ENCODE results near the gene PLXND1.

Gene PLXND1

DNA sequence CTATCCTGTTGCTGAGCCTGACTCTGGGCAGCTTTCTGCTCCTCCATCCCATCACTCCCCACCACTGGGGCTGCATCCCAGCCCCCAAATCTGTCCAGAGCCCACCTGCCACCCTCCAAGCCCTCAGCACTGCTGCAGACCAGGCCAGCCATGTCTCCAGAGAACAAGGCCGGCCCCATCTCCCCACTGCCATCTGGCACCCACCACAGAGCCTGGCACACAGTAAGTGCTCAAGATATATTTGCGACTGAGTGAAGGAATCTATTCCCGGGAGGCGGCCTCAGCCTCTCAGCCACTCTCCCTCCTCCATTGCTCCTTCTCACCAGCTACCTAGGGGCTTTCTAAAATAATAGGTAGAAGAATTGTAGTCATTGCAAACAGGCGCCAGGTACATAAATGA lies 4.8 kb downstream of the PLXND1 start:
- no peak for DNase-seq (ENCODE audit: low read depth)

DNA sequence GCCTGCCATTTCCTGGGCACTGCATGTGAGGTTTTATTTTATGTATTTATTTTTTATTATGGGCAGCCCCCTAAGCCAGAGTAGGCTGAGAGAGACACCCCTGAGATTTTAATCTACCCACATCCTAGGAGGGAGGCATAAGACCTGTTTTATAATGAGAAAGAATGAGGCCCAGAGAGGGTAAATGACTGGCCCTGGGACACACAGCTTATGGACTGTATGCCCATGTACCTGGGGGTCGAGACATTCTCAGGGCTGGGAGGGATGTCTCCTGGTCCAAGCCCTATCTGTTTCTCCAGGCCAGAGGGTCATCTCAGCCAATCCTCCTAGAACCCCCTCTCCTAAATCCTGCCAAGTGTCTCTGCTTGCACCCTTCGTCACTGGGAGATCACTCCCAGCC lies 6.1 kb downstream of the PLXND1 start:
- DNase-seq (ENCODE audit: low read depth): no peak

DNA sequence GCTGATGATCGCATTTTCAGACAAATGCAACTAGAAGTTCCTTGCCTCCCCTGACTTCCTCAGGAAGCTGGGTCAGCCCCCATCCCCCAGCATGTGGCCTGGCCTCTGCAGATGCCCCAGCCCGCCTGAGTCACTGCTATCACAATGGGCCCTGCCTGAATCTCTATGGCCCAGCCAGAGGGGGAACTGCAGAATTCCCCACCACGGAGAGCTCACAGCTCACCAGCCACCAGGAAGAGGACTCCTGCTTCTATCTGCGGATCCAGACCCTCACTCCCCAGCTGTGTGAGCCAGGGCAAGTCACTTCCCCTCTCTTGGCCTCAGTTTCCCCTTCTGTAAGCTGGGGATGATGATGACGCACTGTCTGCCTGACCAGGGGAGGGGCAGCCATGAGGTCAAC lies 6.9 kb downstream of the PLXND1 start:
- no peak for DNase-seq (ENCODE audit: low read depth)

DNA sequence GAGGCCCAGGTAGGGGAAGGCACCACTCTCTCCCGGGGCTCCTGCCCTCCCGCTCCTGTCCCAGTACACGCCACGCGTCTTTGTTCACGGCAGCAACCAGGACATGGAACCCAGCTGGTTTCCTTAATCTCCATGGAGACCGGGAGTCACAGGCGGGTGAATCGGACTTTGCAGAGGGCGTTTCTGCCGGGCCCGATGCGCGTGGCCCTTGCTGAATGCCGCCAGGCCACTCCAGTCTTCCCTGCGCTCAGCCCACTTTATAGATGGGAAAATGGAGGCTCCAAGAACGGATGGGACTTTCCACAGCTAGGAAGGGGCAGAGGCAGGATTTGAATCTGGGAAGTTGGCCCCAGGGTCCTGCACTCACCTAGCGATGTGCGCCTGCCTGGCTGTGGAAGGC lies 7.4 kb downstream of the PLXND1 start:
- no peak for DNase-seq (ENCODE audit: low read depth)

DNA sequence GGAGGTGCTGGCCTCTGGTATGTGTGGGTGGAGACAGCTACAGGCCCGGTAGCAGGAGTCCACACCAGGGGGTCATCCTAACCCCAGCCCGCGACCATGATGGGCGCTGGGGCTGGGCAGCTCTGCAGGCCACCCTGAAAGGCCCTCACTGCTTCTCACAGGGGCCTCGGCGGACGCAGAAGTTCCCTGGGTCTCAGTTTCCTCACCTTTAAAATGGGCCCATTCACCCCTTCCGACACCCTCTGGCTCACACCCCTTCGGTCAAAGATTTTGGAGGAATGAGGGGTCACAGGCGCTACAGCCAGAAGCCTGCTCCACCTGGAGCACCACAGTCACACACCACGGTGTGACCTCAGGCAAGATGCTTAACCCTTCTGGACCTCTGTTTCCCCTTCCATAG lies 8.0 kb downstream of the PLXND1 start:
- no peak for DNase-seq (ENCODE audit: low read depth)

DNA sequence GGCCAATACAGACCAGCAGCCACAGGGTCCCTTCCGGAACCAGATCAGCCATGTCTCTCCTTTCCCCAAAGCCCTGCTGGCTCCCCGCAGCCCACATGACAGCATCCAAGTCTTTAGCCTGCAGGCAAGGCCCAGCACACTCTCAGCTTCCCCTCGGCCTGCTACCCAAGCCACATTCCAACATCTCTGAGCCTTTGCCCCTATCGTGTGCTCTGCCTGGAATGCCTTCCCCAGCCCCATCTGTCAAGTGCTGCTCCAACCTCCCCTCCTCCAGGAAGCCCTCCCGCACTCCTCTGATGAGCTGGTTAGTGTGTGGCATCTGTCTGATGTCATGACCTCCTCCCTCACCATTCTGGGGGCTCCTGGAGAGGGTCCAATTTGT lies 8.5 kb downstream of the PLXND1 start:
- DNase-seq (ENCODE audit: low read depth): no peak

DNA sequence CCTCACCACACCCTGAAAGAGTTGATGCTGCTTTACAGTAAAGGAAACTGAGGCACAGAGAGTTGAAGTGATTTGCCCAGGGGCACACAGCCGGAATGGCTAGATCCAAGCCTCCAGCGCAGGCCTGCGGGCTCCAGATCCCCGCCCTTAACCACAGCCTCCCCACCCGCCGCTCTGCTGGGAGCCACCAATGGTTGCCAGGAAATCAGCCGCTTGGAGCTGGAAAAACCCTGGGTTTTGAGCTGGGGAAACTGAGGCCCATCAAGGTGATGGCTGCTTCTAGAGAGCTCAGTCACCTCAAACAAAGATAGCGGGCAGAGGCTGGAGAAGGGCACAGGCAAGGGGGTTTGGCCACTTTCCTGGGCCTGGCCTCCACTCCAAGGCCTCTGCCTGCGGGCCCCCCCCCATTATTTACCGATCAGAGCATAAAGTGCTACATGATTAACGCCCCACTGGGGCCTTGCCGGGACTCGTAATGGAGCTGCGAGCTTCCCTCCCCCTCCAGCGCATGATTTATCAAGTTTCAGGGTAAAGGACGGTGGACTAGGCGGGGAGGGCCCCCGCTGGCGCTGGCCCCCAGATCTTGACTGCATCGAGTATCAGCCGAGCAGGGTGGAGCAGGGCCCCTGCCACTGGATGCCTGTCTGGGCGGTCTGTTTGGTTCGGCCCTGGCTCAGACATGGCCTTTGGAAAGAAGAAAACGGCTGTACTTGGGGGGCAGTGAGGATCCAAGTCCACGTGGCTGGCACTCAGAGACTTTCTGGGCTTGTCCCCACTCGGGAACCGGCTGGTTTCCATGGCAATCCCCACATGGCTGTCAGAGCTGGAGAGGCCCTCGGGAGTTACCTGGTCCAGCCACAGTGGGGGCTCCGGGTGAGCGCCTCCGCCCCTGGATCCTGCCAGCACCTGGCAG lies 9.1 kb downstream of the PLXND1 start:
- no peak for DNase-seq (ENCODE audit: low read depth)

DNA sequence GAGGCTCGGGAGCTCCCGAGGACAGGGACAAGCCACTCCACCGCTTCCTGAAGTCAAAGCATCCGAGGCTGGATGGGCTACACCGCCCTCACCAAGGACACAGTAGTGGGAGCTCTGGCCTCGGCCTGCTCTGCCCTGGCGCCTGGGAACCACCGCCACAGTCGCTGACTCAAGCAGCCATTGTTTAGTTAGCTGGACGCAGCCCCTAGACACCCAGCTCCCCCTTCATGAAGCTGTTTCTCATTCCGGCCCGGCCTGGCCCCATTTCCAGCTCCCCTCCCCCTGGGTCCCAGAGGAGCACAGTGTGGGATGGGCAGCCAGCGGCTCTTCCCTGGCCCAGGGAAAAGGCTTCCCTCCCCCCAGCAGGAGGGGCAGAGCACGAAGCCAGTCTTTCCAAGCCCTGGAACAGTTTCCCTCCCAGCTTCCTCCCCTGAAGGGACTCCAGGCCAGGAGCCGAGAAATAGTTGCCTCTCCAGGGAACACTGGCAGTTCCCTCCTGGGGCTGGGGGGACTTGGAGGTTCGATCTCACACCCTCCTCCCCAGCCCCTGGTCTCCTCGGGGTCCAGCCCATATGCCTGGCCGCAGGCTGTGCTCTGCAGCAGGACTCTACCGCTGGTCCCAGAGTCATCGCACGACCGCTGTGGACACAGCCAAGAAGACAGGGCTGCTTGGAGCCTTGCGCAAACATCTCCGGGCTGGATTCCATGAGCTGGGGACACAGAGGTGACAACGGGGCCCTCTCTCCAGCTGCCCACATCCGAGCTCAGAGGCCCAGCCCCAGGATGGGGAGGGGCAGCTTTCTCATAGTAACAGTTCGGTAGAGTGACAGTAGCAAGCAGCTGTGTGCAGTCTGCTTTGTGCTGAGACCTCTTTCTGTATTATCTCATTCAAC lies 10.0 kb downstream of the PLXND1 start:
- no peak for DNase-seq (ENCODE audit: low read depth)

DNA sequence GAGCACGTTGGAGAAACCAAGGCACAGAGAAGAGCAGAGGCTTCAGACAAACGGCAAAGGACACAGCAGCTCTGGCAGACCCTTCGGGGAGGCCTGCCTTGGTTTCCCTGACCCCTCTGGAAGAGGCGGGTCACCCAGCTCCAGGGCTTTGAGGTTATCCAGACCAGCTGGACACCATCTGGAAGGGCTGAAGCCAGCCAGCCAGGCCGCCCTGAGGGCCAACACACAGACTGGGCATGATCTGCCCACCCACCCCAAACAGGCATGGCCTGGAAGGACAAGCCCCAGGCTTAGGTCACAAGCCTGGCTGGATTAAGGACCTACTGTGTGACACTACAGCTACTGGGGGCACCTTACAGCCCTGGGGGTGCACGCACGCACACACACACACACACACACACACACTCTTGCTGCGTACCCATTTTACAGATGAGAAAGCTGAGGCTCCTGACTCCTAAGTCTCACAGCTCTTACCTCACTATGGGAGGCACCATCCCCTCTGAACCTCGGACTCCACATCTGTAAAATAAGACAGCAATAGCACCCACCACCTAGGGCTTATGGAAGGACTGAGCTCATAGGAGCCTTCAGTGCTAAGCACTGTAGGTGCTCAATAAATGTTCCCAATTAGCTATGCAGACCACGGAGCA lies 10.8 kb downstream of the PLXND1 start:
- no peak for DNase-seq (ENCODE audit: low read depth)

DNA sequence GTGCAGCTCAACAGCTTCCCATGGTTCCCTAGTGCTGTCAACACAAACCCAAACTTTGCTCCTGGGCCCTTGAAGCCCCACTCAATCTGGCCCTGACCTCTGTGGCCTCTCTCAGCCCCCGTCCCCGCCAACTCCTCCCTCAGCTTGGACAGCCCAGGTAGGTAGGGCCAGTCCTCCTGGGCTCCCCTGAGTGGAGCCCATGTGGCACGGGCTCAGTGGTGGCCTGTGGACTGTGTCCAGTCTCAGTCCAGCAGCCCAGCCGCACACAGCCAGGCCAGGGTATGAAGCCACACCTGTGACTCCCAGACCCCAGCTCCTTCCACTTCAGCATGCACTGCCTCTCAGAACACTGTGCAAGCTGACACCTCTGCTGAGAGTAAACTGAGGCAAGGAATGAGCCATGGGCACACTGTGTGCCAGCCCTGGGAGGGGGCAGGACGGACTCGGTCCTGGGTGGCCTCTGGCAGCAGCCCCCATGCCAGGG lies 11.5 kb downstream of the PLXND1 start:
- DNase-seq (ENCODE audit: low read depth): no peak

DNA sequence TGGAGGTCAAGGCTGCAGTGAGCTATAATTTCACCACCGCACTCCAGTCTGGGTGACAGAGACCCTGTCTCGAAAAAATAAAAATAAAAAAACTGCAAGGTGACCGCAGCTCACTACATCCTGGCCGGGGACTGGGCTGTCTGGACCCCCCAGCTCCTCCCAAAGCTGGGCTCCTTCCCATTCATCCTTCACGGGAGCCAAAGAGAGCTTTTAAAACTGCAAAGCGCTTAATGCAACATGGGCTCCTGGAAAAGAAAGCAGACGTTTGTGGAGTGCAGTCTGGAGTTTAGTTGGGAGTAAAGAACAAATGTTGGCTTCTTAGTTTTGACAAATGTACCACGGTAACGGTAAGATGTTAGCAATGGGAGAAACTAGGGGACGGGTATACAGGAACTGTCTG lies 12.1 kb downstream of the PLXND1 start:
- no peak for DNase-seq (ENCODE audit: low read depth)

DNA sequence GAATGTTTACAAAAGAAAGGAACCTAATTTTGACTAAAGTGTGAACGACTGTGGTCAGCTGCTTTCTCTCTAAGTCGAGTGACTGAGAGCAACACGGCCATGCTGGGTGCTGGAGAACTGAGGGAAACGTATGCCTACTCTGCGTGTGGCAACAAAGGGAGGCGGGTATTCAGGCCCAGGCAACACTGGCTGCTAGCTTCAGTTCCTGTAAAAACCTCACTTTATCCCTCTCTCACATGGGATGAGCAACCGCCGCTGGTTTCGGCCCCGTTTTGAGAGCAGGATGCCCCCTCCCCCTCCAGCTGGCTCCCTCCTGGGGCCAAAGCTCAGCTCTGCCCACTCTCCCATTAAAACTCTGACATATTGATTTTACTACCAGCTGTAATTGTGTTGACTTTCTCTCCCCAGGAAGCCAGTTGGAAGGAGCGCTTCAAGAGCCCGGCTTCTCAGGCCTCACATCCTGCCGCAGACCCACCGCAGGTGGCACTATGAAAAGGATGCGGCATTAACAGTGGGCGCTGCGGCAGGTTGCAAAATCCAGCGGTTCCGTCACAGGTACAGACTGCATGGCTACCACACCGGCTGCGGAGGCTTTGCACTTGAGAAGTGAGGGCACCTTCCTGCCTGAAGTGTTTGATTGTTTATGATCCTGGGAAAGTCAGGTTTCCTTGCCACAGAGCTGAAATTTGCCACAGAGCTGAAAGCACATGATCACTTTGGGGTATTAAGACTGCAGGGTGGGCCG lies 12.7 kb downstream of the PLXND1 start:
- DNase-seq (ENCODE audit: low read depth): peak; percentile 22

DNA sequence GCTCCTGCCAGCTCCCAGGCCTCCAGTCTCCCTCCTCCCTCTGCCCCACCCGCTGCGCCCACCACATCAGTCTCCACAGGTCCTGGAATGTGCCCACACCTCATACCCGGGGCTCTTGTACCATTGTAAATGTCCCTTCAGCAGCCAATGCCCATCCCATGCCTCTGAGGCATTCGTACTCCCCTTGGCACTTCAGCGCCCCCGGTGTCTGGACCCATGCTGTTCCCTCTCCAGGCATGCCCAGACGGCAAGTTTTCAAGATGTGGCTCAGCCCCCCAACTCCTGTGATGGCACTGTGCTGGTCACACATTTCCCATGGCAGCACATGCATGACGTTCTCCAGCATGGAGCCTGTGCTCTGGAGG lies 13.3 kb downstream of the PLXND1 start:
- no peak for DNase-seq (ENCODE audit: low read depth)

DNA sequence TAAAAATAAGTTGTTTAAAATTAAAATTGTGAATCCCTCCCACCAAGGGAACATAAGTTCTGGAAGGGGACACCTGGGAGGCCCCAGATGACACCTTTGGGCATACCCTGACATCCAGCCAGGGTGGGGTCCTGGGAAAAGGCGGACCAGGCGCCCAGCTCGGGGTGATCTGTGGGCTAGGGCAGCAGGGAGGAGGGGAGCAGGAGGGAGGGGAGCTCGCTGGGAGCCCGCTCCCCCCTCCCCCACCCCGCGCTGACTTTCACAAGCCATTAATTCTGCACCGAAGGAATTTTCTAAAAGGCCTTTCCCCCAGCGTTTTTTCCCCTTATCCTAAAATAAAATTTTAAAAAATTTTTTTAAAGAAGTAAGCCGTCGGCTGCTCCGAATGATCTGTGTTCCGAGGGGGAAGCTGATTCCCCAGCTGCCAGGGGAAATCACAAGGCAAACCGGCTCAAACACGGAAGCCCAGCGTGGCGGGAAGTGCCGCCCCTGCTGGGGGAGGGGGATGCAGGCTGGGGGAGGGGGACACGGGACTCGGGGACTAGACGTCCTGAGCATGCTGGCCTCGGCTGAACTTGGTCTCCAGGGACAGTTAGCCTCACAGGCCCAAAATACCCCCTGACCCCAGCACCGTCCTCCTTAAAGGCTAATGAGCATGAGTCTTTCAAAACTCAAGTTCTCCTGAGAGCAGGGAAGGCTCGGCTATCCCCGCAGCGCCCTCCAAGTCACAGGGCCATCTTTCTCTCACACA lies 13.9 kb downstream of the PLXND1 start:
- DNase-seq (ENCODE audit: low read depth): no peak

DNA sequence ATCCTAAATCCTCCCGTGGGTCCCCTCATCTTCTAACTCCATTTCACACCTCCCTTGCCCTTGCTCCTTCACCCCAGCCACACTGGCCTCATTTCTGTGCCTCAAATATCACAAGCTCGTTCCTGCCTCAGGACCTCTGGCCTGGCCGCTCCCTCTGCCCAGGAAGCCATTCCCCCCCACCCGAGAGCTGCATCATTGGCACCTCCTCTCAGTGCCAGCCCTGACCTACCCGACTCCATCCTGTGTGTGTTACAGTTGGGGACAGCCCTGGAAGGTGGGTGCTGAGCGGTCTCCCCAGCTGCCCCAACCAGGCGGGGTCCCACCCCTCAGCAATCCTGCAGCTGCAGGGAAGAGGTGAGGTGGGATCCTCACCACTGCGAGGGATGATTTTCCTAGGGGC lies 14.5 kb downstream of the PLXND1 start:
- no peak for DNase-seq (ENCODE audit: low read depth)

DNA sequence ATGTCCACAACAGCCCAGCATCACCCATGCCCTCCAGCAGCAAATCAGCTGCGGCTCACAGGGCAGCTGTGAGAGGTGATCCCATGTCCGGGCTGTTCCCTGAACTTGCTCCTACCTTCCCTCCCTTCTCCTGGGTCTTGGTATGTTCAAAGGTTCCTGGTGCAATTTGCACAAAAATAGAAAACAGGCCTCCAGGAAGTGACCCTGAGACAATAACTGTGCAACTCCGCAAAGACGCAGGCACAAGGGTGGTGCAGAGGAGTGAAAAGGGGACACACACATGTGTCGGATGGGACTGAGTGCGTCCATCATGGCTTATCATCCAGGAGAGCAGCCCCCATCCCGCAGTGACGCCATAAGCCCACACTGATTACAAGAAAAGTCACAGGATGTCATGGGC lies 16.3 kb downstream of the PLXND1 start:
- DNase-seq (ENCODE audit: low read depth): no peak

DNA sequence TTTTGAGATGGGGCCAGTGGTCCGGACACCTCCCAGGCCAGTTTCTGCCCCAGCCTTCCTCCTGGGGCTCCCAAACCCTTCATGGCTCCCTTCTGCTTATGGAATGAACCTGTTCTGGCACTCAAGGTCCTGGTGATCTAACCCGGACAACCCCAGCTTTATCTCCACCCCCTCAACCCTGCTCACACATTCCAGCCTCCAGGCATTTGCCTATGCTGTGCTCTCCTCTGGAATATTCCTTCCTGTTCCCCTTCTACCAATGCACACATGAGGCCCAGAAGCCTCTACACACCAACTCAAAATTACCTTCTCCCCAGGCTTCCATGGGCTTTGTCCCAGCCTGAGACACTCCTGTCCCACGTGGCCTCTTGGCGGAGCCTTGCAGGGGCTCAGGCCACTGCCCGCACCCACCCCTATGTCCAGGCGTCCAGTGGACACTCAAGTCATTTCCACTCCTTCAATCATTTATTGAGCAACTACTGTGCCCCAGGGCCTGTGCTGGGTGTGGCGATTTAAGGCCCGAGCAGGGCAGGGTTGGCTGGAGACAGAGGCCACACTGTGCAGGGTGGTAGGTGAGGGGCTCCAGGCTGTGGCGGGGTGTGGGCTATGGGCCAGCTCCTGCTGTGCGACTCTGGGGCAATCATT lies 18.8 kb downstream of the PLXND1 start:
- DNase-seq (ENCODE audit: low read depth): no peak

DNA sequence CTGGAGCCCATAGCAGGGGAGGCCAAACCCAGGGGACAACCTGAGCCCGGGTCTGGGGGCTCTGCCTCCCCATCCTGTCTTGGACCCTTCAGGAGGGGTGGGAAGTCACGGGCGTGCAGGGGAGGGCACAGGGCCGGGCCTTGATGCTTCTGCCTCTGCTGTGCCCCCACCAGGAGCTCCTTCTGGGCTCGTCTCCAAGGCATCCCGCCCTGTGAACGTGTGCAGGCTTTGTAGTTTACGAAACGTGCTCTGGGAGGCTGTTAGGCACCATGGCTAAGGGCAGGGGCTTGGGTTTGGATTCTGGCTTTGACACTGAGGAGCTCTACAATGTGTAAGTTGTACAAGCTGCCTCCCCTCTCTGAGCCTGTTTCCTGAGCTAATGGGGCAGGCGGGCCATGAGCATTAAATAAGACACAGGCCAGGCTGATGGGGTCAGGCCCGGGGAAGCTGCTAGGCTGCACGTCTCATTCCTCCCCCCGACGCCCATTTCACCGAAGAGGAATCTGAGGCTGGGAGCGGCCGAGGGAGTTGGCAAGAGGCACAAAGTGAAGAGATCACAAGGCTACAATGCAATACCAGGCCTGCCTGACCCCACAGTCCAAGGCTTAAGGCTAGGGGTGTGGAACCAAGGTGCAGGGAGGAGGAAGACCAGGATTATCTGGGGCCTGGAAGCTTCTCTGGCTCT lies 19.6 kb downstream of the PLXND1 start:
- no peak for DNase-seq (ENCODE audit: low read depth)

DNA sequence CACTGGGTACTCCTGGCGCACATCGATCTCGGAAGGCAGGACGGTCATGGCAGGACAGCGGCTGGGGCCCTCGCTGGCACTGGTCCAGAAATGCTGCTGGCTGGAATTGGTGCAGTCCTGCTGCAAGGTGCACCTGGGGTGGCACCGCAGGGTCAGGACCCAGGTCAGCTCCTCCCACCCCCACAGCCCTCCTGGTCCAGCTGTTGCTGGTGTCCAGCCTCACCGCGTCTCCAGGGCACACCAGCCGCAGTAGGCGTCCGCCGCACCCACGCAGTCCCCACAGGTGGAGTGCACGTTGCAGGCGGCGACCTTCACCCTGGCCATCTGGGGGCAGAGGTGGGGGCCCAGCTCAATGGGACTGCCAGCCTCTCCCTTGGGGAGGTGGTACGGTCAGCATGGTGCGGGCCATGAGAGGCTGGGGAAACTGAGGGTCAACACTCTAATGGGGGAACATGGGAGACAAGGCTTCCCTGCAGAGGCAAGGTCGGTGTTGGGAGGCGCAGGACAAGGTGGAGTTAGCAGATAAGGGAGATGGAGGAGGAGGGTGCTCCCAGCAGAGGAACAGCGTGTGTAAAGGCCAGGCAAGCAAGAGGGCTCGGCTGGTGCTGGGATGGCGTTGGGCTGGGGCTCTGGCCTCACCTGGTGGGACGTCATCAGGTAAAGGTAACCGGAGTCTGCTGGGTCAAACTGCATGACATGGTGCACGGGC lies 20.4 kb downstream of the PLXND1 start:
- DNase-seq (ENCODE audit: low read depth): no peak

Measured in stimulated activated CD8-positive, alpha-beta memory T cell treated with anti-CD3 and anti-CD28 coated beads, Interleukin-12 subunit alpha, Interleukin-12 subunit beta, amount 100 ng/mL, for 4 hours (primary cell).